Measurements from ENCODE around the gene PTPRCAP. TPM values are rescaled to one million over a fixed set of nuclear protein-coding genes. Genes with fewer than 3 reads are reported as not detected.
"Not testable (repeated sequence)": the region's sequence is repeated elsewhere in the genome, so short reads cannot be mapped to it uniquely, and the experiment has no call there.

The PTPRCAP gene, protein sequence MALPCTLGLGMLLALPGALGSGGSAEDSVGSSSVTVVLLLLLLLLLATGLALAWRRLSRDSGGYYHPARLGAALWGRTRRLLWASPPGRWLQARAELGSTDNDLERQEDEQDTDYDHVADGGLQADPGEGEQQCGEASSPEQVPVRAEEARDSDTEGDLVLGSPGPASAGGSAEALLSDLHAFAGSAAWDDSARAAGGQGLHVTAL
- 1 to 10 TPM; 1.8 to 4.7 TPM for total RNA-seq
- long read RNA-seq, partial matches to known transcripts = 0 of 1 reads
- long read RNA-seq, other reads (novel, unspliced or antisense) = 0 of 1 reads

DNA sequence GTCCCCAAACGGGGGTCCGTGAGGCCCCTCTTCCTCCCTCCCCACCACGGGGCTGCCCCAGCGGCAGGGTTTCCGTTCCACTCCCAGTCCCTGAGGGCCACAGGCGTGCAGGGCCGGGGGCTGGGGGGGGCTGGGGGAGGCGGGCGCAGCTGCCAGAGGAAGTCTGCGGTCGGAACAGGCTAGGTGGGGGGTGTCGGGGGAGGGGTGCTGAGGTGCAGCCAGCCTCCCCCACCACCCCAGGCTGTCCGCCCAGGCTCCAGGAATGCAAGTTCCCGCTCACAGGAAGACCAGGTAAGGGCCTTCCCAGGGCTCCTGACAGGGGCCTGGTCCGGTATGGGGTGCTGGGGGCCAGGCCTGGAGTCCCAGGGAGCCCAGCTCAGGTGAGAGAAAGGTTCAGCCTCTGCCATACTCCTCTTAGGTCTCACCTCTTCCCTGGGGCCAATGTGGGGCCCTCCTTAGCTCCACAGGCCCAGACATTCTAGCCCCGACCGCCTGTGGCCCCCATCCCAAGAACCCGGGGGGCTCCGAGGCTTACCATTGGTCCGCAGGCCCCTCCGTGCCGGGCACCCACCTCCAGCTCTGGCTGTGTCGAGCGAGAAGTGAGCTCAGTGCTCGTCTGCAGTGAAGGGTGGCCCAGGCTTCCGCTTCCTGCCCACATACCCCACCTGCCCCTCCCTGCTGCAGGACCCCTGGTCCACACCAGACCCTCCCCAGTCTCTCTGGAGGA, at the start of gene PTPRCAP:
PTPRCAP (minus strand) TSS at position 601 of the 727 bp plus-strand sequence; CDS start at position 538, 63 bp downstream.
- intact Hi-C loops (cut with DNase I) = no loop called here
- DNase-seq = peak; percentile 41
- peak; percentile 10 to 36 for ATAC-seq

DNA sequence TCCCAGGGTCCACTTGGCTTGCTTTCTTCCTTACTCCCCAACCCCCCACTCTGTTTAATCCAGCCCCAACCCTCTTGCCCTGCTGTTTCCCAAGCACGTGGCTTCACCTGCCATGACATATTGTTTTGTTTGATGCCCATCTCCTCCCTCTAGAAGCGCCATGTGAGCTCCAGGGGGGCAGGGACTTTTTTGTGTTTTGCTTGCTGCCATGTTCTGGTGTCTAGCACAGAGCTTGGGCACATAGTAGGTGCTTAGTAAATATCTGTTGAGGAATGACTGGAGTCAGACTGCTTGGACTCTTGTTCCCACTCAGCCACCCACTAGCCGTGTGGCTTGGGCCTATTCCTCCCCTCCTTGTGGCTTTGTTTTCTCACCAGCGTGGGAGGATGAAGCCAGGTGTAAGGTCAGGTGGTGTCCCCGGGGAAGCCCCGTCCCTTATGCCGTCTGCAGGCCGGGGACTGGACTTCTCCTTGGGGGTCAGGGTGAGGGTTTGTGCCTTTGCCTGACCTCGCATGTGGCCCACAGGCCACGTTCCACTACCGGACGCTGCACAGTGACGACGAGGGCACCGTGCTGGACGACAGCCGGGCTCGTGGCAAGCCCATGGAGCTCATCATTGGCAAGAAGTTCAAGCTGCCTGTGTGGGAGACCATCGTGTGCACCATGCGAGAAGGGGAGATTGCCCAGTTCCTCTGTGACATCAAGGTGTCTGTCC, 49.2 kb upstream of the PTPRCAP start:
- DNase-seq = no peak
- intact Hi-C loops (cut with DNase I) = no loop called here
- ATAC-seq = no peak

DNA sequence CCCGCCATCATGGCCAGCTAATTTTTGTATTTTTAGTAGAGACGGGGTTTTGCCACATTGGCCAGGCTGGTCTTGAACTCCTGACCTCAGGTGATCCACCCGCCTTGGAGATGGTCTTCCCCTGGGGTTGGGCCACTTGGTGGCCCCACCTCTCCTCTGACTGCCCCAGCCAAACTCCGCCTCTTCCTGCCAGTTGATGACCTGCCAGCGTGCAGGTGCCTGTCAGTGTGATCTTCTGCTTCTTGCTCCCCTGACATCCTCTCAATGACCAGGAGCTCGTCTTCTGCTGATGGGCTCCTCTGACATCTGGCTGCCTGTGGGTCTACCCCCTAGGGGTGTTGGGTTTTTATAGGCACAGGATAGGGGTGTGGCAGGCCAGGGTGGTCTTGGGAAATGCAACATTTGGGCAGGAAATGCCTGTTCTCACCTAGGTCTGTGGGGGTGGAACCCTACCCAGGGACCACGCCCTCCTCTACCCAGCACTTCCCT, 48.4 kb upstream of the PTPRCAP start:
- ATAC-seq; intact Hi-C loops (cut with DNase I); DNase-seq: not testable (repeated sequence)

DNA sequence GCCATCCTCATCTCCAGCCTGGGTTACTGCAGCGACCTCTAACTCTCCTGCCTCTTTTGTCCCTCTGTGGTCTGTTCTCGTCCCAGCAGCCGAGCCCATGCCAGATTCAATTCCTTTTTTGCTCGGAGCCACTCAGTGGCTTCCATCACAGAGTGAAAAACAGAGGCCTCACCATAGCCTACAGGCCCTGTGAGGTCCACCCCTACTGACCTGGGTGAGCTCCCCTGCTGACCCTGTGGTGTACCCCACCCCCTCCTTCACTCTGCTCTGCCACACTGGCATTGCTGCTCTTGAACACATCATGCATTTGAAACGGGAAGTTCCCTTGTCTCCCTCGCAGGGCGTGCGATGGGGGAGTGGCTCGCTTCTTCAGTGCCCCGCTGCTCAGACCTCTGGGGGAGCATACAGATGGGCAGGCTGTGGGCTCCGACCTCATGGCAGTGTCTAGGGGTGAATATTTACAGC, 47.4 kb upstream of the PTPRCAP start:
- no peak for DNase-seq
- intact Hi-C loops (cut with DNase I) = no loop called here
- no peak for ATAC-seq

DNA sequence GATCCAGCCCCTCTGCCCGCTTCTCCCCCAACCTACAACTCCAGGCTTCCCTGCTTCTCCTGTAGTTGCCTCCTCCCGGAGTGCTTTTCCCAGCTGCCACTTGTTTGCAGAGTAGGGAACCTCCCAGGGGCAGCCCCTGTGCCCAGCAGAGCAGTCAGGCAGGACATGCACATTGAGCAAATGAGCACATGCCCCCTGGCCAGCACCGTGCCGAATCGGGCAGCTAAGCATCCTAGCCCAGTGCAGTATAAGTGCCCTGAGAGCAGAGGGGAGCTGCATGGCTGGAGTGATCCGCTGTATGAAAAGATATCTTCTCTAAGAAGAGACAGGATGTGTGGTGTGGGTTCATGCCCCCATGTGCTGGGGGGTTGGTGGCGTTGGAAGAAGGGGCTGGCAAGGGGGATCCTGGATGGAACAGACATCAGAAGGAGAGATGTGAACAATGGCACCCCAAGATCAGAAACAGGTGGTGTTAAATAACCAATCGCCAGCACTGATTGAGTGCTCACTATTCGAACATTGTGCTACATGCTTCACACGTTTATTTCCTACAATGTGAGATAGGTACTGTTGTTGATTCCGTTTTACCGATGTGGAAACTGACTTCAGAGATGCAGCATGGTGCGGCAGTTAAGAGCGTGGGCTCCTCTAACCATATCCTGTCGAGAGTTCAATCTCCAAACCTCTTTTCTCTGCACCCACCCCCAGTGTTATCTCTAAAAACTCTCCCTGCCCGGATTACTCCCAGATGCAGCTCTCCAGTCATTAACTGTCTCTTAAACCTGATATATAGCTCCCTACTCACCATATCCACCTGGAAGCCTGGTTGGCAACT, 46.6 kb upstream of the PTPRCAP start:
- intact Hi-C loops (cut with DNase I) = no loop called here
- DNase-seq (no peak), ATAC-seq (no peak)

DNA sequence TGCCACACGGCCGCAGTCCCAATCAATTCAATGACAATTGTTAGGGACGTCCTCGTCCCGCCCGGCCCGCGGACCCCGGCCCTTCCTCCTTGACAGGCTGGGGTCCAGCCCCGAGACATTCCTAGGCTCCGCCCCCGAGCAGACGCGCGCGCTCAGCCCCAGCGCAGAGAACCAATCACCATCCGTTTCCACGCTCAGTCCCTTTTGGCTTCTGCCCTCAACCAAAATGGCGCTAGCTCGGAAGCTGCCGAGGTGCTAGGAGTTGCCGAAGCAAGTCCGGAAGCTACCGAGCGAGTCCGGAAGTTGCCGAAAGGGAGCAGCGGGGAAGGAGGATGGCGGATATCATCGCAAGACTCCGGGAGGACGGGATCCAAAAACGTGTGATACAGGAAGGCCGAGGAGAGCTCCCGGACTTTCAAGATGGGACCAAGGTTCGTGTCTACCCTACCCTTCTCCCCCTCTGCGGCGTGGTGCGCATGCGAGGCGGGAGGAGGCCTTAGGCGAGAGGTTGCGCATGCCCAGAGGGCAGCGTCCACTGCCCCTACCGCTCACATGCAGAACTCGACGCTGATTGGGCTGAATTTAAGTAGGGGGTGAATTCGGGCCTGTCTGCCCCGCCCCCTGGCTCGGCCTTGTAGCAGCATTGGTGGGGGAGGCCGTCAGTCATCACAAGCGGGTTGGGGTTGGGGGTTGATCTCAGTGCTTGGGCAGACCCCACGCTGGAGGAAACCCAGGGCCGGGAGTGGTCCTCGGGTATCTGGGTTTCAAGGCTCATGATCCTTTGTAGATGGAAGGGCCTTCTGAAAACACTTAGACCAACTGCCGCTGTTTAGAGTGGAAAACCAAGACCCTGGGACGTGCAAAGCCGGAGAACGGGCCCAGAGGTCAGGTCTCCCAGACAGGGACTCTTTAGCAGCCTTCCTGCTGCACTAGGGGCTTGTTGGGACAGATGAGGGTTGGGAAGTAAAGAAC, 45.6 kb upstream of the PTPRCAP start, which contains the start of gene AIP:
AIP (plus strand) TSS at position 200 of the 972 bp plus-strand sequence; CDS start at position 333, 133 bp downstream.
- peak; percentile 98 for DNase-seq
- intact Hi-C loops (cut with DNase I) = no loop called here
- ATAC-seq = peak; percentile 98

DNA sequence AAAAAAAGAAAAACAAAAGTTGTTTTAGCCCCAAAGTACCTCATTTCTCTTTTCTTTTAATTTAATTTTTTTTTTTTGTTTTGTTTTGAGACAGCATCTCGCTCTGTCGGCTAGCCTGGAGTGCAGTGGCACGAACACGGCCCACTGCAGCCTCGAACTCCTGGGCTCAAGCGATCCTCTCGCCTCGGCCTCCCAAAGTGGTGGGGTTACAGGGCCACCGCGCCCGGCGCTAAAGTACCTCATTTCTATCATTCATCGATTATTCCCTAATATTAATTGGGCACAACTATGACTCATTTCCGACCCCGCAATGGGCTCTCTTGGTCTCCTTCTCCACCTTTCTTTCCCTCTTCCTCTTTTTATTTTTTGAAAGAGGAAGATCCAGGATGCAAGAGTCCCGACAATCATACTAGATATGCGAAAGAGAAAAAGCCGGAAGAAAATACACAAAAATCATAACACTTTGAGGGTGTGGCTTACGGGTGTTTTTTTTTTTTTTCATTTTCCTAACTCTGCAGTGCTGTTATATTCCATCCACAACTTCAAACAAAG, 44.9 kb upstream of the PTPRCAP start:
- ATAC-seq (peak; percentile 6 to 14), DNase-seq (no peak)
- intact Hi-C loops (cut with DNase I) = no loop called here

DNA sequence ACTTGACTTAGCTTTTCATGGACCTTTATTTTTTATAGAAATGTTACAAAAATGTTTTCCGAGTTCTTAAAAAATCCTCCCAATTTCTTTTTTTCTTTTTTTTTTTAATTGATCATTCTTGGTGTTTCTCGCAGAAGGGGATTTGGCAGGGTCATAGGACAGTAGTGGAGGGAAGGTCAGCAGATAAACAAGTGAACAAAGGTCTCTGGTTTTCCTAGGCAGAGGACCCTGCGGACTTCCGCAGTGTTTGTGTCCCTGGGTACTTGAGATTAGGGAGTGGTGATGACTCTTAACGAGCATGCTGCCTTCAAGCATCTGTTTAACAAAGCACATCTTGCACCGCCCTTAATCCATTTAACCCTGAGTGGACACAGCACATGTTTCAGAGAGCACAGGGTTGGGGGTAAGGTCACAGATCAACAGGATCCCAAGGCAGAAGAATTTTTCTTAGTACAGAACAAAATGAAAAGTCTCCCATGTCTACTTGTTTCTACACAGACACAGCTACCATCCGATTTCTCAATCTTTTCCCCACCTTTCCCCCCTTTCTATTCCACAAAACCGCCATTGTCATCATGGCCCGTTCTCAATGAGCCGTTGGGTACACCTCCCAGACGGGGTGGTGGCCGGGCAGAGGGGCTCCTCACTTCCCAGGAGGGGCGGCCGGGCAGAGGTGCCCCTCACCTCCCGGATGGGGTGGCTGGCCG, 40.0 kb upstream of the PTPRCAP start:
- ATAC-seq; DNase-seq; intact Hi-C loops (cut with DNase I): not testable (repeated sequence)

DNA sequence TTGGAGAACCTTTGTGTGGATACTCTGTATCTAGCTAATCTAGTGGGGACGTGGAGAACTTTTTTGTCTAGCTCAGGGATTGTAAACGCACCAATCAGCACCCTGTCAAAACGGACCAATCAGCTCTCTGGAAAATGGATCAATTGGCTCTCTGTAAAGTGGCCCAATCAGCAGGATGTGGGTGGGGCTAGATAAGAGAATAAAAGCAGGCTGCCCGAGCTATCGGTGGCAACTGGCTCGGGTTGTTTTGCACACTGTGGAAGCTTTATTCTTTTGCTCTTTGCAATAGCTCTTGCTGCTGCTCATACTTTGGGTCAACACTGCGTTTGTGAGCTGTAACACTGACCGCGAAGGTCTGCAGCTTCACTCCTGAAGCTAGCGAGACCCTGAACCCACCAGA, 39.2 kb upstream of the PTPRCAP start:
- ATAC-seq; intact Hi-C loops (cut with DNase I); DNase-seq: not testable (repeated sequence)

DNA sequence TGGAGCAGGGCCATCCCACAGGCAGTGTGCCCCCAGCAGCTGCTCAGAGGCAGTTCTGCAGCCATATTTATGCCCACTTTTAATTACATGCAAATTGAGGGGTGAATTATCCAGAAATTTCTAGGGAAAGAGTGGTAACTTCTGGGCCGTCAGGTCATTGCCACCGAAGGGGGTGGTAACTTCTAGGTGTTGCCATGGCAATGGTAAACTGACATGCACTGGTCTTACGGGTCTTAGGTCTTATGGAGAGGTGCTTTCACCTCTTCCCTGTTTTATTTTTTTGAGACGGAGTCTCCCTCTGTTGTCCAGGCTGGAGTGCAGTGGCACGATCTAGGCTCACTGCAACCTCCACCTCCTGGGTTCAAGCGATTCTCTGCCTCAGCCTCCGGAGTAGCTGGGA, 35.4 kb upstream of the PTPRCAP start:
- DNase-seq = no peak
- intact Hi-C loops (cut with DNase I) = loop anchor here in 1 of 2 donors (5.0 kb wide), 1 partner anchor 71 kb away; the partner anchor contains the start of genes PPP1CA and TBC1D10C

DNA sequence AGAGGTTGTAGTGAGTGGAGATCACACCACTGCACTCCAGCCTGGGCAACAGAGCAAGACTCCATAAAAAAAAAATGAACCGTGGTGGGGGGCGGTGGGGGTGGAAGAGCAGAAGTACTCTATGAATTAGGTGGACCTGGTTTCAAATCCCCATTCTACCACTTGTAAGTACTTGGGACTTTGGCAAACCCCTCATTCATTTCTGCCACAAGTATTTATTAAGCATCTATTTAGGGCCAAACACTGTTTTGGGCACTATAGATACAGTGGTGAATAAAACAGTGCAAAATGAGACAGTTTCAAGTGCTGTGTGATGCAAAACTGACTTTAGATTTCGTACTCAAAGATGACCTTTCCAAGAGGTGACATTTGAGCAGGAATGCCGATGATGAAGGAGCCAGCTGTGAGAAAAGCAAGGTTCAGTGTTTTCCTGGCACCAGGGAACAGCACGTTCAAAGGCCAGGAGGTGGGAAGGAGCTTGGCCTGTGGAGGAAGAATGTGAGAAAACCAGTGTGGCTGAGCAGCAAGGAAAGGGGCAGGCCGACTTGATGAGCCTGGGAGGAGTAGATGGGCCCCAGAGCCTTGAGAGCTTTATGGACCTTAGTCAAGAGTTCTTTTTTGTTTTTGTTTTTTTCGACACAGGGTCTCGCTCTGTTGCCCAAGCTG, 33.0 kb upstream of the PTPRCAP start:
- intact Hi-C loops (cut with DNase I) = loop anchor here in 1 of 2 donors (5.0 kb wide), 1 partner anchor 68 kb away; the partner anchor contains the start of genes PPP1CA and TBC1D10C
- ATAC-seq = no peak
- DNase-seq = no peak

More for the DNA sequence above, 35.4 kb upstream of the PTPRCAP start:
- no peak for ATAC-seq

DNA sequence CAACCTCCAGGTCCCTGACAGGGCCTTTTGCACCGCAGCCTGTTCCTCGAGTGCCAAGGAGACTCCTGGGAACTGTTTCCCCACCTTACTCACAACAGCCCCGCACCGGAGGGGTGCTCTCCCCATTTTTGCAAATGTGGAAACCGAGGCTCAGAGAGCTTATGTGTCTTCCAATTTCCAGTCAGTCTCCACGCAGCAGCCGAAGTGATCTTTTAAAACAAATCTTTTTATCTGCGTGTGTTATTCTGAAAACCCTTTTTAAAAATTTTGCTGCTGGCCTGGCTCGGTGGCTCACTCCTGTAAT, 32.0 kb upstream of the PTPRCAP start:
- intact Hi-C loops (cut with DNase I) = loop anchor here in 1 of 2 donors (10.0 kb wide), 1 partner anchor 65 kb away; the partner anchor contains the start of genes PPP1CA and TBC1D10C
- DNase-seq = no peak

DNA sequence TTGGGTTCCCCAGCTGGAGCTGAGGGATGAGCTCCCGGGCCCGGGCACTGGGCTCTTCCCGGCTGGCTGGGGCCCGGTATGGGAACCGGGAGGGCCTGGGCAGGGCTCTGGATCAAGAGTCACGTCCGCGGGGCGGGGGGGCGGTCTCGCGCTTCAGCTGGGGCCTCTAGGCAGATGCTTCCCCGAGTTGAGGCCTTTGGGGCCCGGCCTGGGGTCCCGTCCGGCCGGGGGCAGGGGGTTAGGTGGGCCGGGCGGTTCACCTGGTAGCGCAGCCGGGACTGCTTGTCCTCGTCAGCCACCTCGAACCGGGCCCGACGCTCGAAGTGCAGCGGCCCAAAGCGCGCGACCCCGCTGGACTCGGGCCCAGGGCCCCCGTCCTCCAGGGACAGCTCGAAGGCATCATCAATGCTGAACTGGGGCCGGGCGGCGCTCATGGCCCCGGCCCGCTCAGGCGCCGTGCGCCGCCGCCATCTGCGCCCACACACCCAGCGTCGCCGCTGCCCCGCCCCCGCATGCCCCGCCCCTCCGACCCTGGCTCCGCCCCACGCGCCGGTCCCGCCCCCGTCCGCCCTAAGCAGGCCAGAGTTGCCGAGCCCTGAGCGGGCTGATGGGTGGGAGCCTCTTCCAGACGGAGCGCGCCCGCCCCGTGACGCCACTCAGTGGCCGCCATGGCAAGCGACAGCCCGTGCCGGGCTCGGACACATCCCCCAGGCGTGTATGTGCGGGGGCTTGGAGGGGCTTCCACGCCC, 31.5 kb upstream of the PTPRCAP start, which contains the start of gene TMEM134:
TMEM134 (minus strand) TSS at position 493 of the 749 bp plus-strand sequence; CDS start at position 434, 59 bp downstream.
- DNase-seq (peak; percentile 93), ATAC-seq (peak; percentile 92 to 95)
- intact Hi-C loops (cut with DNase I) = loop anchor here in 1 of 2 donors (10.0 kb wide), 1 partner anchor 64 kb away; the partner anchor contains the start of genes PPP1CA and TBC1D10C

More for the DNA sequence above, 32.0 kb upstream of the PTPRCAP start:
- ATAC-seq = no peak

DNA sequence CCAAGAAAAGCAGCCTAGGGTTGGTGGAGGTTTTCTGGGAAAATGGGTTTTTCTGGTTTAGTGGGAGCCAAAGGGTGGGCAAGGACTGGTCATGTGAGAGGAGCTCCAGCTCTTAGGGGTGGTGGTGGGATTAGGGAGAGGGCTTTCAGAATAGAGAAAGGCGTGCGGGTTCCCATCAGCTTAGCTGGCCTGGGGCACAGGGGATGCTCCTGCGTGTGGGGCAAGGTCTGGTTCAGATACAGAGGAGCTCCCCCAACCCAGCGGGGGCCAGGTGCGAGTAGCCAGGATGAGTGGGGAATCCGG, 30.9 kb upstream of the PTPRCAP start:
- ATAC-seq = no peak

DNA sequence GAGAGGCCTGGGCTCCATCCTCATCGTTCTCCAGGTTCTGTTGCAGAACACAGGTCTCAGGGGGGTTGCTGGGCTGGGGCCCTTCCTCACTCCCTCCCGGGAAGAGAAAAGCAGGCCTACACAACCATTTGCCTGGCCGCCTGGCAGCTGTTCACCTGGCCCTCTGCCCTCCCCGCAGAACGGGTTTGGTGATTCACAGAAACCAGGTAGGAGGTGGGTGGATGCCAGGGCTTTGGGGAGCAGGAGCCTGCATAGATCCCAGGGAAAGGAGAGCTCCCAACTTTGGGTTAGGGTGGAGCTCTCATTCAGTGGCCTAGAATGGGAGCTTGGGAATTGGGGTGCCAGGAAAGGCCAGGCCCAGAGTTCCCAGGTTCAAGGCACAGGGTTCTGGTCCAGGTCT, 30.6 kb upstream of the PTPRCAP start:
- intact Hi-C loops (cut with DNase I) = loop anchor here in 1 of 2 donors (10.0 kb wide), 1 partner anchor 63 kb away; the partner anchor contains the start of genes PPP1CA and TBC1D10C
- no peak for DNase-seq

More for the DNA sequence above, 30.9 kb upstream of the PTPRCAP start:
- intact Hi-C loops (cut with DNase I) = loop anchor here in 1 of 2 donors (10.0 kb wide), 1 partner anchor 64 kb away; the partner anchor contains the start of genes PPP1CA and TBC1D10C
- no peak for DNase-seq

More for the DNA sequence above, 30.6 kb upstream of the PTPRCAP start:
- ATAC-seq = peak in 1 of 2 donors; percentile 4

All from left cardiac atrium (tissue), 4 donors.